ENCODE measurements around the gene TTC33. TPM values are rescaled to one million over a fixed set of nuclear protein-coding genes. Genes with fewer than 3 reads are reported as not detected.

The TTC33 gene
- total and polyA plus RNA-seq, 2 of the 13 experiments (the other 11 are each of a cell fraction or from before 2014, with no cell fraction given) = 4.5 to 20.0 TPM

DNA sequence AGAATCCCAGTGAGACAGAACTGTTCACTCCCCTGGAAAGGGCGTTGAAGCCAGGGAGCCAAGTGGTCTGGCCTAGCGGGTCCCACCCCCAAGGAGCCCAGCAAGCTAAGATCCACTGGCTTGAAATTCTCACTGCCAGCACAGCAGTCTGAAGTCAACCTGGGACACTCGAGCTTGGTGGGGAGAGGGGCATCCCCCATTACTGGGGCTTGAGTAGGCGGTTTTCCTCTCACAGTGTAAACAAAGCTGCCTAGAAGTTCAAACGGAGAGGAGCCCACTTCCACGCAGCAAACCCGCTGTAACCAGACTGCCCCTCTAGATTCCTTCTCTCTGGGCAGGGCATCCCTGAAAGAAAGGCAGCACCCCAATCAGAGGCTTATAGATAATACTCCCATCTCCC, 121.2 kb downstream of the TTC33 start (continued):
- TF ChIP-seq, protein P1, sequence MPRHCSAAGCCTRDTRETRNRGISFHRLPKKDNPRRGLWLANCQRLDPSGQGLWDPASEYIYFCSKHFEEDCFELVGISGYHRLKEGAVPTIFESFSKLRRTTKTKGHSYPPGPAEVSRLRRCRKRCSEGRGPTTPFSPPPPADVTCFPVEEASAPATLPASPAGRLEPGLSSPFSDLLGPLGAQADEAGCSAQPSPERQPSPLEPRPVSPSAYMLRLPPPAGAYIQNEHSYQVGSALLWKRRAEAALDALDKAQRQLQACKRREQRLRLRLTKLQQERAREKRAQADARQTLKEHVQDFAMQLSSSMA (CRISPR knock-in tag; IDR thresholded peaks at IDR 0.05) = no peak
- TF ChIP-seq ZKSCAN1 (IDR thresholded peaks at IDR 0.05; ENCODE audit: low read length) (no peak), ZNF24 (IDR thresholded peaks at IDR 0.05) (no peak), ZNF572 (CRISPR knock-in tag; IDR thresholded peaks at IDR 0.05) (no peak), EZH2 (conservative IDR thresholded peaks at IDR 0.05; ENCODE audit: low read depth, low read length) (no peak)

DNA sequence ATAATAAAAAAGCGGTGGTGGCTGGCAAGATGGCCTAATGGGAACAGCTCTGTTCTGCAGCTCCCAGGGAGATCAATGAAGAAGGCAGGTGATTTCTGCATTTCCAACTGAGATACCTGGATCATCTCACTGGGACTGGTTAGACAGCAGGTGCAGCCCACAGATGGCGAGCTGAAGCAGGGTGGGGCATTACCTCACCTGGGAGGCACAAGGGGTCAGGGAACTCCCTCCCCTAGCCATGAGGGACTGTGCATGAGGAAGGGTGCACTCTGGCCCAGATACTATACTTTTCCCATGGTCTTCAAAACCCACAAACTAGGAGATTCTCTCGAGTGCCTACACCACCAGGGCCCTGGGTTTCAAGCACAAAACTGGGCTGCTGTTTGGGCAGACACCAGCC, 121.6 kb downstream of the TTC33 start:
- Histone ChIP-seq H3K9ac (ENCODE audit: insufficient read depth, low read depth, low read length) (no peak overlapping the region), H3K27me3 (ENCODE audit: control insufficient read depth in 1 of 2, insufficient read depth in 2 of 2, low read length in 2 of 2) (no peaks in the 10 kb centered on the region), H3K27ac (ENCODE audit: extremely low read length, insufficient read depth, low read length) (no peak overlapping the region), H3K36me3 (replicated peaks in 1 of 2; ENCODE audit: control insufficient read depth in 1 of 2, insufficient read depth in 2 of 2, low read length in 2 of 2) (no peaks in the 10 kb centered on the region), H3K79me2 (ENCODE audit: insufficient read depth, low read length) (no peaks in the 10 kb centered on the region), H2AFZ (ENCODE audit: low read length) (no peak overlapping the region), H4K20me1 (ENCODE audit: insufficient read depth, low read length) (no peaks in the 10 kb centered on the region), H3K4me3 (replicated peaks in 1 of 3; ENCODE audit: insufficient read depth in 1 of 3, low read depth in 2 of 3, low read length in 3 of 3) (no peak overlapping the region), H3K9me3 (ENCODE audit: low read length) (no peaks in the 10 kb centered on the region), H3K4me1 (ENCODE audit: insufficient read depth, low read length) (no peaks in the 10 kb centered on the region), H3K4me2 (ENCODE audit: low read depth, low read length) (no peak overlapping the region)
- WGBS (ENCODE audit: low lambda C conversion rate) = 25% methylated on average over 2 of the region's 3 CpGs
- FAIRE-seq = no peak
- no TSS peak for BruUV-seq (replicated peaks)
- CTCF ChIA-PET (ENCODE audit: low intra/inter-chr PET ratio, low total read pairs) = no interaction called here
- DNase-seq (ENCODE audit: low spot score) = no peak
- no peak for ATAC-seq
- intact Hi-C loops (cut with micrococcal nuclease; ENCODE audit: unreplicated experiment) (no loop called here), in situ Hi-C loops (cut with HindIII; ENCODE audit: extremely low pct_ligation_motif_present, low pct_unique_long_range_greater_than_20kb) (no loop called here)
- POLR2A ChIA-PET = no interaction called here
- TF ChIP-seq HCFC1 (IDR thresholded peaks at IDR 0.05; ENCODE audit: low read depth, low read length) (no peak), SP140L (CRISPR knock-in tag; IDR thresholded peaks at IDR 0.05; ENCODE audit: borderline replicate concordance) (no peak), PHF21A (CRISPR knock-in tag; IDR thresholded peaks at IDR 0.05) (no peak), GATAD1 (CRISPR knock-in tag; IDR thresholded peaks at IDR 0.05) (no peak), ZNF724P (CRISPR knock-in tag; IDR thresholded peaks at IDR 0.05; ENCODE audit: borderline replicate concordance) (no peak), ZNF629 (CRISPR knock-in tag; conservative IDR thresholded peaks at IDR 0.05) (no peak), MED1 (CRISPR knock-in tag; IDR thresholded peaks at IDR 0.05) (no peak), FOXK2 (IDR thresholded peaks at IDR 0.05) (no peak), ATAD3A (CRISPR knock-in tag; IDR thresholded peaks at IDR 0.05) (no peak), MAFK (conservative IDR thresholded peaks at IDR 0.05 in 1 of 2, IDR thresholded peaks at IDR 0.05 in 1 of 2; ENCODE audit: low read length in 2 of 2) (no peak), SNAI1 (CRISPR knock-in tag; IDR thresholded peaks at IDR 0.05; ENCODE audit: borderline replicate concordance) (no peak), NFE2L2 (IDR thresholded peaks at IDR 0.05; ENCODE audit: low read length) (no peak), ZNF224 (CRISPR knock-in tag; IDR thresholded peaks at IDR 0.05) (no peak)
- TF ChIP-seq, protein P2, sequence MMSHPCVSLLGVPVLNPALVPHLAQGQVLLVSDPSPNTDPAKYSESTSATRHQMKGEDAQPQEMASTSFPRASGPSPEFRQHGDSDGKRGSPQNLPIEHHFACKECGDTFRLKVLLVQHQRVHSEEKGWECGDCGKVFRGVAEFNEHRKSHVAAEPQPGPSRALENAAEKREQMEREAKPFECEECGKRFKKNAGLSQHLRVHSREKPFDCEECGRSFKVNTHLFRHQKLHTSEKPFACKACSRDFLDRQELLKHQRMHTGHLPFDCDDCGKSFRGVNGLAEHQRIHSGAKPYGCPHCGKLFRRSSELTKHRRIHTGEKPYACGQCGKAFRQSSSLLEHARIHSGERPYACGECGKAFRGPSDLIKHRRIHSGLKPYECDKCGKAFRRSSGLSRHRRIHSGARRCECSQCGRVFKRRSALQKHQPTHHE (CRISPR knock-in tag; IDR thresholded peaks at IDR 0.05; ENCODE audit: borderline replicate concordance) = no peak
- TF ChIP-seq, protein P1 (CRISPR knock-in tag; IDR thresholded peaks at IDR 0.05) = no peak
- TF ChIP-seq, protein P3, sequence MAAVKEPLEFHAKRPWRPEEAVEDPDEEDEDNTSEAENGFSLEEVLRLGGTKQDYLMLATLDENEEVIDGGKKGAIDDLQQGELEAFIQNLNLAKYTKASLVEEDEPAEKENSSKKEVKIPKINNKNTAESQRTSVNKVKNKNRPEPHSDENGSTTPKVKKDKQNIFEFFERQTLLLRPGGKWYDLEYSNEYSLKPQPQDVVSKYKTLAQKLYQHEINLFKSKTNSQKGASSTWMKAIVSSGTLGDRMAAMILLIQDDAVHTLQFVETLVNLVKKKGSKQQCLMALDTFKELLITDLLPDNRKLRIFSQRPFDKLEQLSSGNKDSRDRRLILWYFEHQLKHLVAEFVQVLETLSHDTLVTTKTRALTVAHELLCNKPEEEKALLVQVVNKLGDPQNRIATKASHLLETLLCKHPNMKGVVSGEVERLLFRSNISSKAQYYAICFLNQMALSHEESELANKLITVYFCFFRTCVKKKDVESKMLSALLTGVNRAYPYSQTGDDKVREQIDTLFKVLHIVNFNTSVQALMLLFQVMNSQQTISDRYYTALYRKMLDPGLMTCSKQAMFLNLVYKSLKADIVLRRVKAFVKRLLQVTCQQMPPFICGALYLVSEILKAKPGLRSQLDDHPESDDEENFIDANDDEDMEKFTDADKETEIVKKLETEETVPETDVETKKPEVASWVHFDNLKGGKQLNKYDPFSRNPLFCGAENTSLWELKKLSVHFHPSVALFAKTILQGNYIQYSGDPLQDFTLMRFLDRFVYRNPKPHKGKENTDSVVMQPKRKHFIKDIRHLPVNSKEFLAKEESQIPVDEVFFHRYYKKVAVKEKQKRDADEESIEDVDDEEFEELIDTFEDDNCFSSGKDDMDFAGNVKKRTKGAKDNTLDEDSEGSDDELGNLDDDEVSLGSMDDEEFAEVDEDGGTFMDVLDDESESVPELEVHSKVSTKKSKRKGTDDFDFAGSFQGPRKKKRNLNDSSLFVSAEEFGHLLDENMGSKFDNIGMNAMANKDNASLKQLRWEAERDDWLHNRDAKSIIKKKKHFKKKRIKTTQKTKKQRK (IDR thresholded peaks at IDR 0.05; ENCODE audit: low read length) = no peak
